AG08395 (cell line): ENCODE measurements around the gene HSPG2.
A peak's percentile ranks its signal among the peaks of the same experiment; 100 is the strongest.

Source experiments
- DNase-seq: peaks from one replicate; pipeline ENCODE4 v3.0.0; 2012; ENCODE audit warnings: mixed read lengths, low spot score

HSPG2 gene

DNA sequence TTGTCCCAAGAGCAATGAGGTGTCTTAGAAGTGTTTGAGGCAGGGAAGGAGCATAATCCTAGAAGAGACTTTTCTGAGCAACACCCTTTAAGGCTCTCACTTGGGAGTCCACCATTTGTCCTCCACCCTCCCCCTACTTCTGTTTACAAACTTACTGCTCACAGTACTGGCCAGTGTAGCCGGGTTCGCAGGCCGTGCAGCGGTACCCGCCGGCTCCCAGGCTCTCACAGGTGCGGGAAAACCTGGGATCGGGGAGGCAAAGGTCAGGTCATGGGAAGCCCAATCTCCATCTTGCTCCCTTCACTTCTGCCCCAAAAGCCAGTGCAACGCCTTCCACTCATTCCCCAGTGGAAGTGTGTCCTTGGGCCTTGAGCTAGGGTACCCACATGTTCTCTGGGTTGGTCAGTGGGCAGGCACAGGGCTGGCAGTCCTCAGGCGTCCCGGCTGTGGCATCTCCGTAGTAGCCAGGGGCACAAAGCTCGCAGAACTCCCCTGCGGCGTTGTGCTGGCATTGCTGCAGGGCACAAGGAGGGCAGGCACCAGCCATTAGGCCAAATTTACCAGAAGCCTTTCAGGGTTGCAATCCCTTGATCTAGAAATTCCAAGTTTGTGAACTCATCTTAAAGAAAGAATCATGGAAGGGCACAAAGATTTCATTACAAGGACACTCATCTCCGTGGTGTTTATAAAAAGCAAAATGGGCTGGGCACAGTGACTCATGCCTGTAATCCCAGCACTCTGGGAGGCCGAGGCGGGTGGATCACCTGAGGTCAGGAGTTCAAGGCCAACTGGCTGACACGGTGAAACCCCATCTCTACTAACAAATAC lies 75.3 kb downstream of the HSPG2 start:
- peak; percentile 64 for DNase-seq

DNA sequence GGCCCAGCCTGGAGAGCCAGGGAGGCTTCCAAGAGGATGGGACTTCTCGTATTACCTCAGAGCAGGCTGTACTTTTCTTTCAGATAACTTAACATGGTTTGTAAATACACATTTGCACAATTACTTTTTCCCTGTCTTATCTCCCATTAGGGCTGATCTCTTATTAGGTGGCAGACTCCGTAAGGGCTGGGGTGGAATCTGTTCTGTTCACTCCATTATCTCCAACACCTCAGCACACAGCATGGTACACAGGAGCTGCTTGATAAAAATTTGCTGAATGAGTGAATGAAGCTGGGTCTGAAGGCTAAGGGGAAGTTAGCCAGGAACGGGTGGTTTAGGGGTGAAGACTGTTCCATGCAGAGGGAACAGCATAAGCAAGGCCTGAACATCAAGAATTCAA lies 76.1 kb downstream of the HSPG2 start:
- no peak for DNase-seq

GRCh38 chr1:21859669-21860179 lies 77.4 kb downstream of the HSPG2 start:
- no peak for DNase-seq

DNA sequence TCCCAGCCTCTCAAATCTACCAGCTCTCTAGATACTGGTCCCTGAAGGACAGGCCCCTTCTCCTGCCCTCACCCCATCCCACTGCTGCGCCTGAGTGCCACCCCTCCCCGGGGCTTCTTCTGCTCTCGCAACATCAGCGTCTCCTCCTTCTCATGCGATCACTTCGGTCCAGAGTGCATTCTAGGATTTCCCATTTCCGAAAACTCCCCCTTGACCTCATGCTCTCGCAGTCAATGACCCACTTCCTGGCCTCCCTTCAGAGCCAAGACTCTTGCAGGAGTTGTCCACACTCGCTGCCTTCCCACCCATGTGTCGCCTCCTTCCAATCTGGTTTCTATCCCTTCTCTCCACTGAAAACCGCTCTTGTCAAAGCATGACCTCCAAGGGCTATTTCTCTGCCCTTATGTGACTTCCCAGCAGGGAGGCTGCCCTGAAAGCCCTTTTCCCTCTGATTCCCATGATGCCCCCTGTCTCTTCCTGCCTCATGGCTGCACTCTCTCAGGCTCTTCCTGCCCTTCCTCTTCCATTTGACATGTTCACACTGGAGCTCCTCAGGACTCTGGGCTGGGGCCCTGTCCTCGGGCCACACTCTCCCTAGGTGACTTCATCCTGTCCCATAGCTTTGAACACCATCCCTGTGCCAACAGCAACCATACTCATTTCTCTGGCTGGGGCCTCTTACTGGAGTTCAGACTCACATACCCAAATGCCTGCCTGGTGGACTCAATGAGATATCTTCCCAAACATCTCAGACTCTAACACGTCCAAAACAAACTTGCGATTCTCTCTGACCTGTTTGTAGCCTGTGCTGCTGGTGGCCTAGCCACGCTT lies 79.1 kb downstream of the HSPG2 start:
- DNase-seq = no peak

- peak; percentile 84 for DNase-seq
These were observed 79.8 kb downstream of the HSPG2 start for GRCh38 chr1:21857142-21857839.

GRCh38 chr1:21855257-21856096 lies 81.6 kb downstream of the HSPG2 start:
- no peak for DNase-seq

- DNase-seq = no peak
These were observed 82.4 kb downstream of the HSPG2 start for GRCh38 chr1:21854751-21855131.

DNA sequence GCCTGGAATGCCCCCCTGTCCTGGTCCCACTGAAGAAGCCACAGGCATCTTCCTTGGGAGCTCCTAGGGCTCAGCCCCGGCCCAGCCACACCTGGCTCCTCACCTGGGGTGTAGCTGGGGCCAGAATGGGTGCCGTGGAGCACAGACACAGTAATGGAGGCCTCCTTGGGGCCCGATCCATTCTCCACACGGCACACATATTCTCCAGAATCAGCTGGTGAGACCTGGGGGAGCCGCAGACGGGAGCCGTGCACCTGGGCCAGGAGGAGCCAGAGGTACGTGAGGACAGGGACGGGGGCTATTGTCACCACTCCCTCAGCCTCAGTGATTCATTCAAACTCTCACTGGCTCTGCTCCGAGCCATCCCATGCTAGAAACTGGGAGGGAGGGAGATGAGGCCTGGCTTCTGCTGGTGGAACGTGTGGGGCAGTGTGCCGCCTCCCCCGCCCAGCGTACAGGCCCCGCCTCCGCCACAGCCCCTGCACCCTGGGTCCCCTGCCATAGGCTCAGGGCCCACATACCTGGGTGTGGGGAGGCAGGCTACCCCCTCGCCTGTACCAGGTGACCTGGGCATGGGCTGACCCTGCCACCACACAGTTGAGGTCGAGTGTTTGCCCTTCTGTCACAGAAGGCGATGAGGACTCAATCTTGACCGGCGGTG lies 82.9 kb downstream of the HSPG2 start:
- DNase-seq = no peak

DNA sequence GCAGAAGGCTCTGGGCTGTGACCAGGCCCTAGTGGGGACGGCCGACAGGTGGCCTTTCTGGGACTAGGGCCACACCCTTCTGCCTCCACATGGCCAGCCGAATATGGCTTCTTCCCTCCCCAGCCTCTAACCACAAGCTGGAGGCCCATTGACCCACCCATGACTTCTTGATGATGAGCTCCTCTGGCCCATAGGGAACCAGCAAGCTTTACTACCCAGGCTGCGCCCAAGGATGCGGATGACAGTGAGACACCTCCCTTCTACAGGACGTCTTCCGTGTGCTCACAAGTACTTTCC lies 84.0 kb downstream of the HSPG2 start:
- no peak for DNase-seq

GRCh38 chr1:21852282-21853130 lies 84.6 kb downstream of the HSPG2 start:
- no peak for DNase-seq

- DNase-seq = no peak
These were observed 85.5 kb downstream of the HSPG2 start for GRCh38 chr1:21851430-21852250.

- no peak for DNase-seq
These were observed 87.1 kb downstream of the HSPG2 start for GRCh38 chr1:21849909-21850576.

- DNase-seq = no peak
These were observed 88.5 kb downstream of the HSPG2 start for GRCh38 chr1:21848524-21849174.

DNA sequence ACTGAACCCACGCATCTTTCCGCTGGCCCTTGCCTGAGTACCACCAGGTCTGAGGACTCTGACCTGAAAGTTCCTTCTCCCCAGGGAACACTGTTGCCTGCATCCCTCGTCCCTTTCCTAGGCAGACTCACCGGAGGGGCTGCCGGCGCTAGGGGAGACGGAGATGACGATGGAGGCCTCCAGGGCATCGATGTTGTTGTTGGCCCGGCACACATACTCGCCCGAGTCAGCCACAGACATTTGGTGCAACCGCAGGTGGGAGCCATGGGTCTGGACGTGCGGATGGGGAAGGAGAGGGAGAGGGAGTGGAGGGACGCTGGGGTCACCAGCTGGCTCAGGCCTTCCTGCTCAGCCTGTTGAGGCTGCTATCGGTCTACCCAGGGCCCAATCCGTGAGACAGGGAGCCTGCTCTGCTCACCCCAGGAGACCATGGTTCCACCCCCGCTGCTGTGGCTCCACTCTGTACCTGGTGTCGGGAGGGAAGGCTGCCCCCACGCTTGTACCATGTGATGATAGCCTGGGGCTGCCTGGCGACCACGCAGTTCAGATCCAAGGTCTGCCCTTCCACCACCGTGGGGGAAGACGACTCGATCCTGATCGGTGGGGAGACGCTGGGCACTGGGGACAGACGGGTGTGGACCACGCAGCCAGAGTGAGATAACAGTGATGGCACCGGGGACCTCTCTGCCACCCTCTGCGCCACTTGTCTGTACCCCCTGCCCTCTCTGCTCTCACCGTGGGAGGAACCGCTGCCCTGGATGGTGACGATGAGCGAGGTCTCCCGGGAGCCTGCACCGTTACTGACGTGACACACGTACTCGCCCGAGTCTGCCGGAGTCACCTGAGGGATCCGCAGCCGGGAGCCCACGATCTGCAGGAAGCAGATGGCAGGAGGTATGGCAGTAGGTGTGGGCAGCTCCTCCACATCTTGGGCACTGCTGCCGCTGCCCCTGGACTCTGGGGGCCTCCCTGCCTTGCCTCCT lies 89.6 kb downstream of the HSPG2 start:
- DNase-seq = no peak

DNA sequence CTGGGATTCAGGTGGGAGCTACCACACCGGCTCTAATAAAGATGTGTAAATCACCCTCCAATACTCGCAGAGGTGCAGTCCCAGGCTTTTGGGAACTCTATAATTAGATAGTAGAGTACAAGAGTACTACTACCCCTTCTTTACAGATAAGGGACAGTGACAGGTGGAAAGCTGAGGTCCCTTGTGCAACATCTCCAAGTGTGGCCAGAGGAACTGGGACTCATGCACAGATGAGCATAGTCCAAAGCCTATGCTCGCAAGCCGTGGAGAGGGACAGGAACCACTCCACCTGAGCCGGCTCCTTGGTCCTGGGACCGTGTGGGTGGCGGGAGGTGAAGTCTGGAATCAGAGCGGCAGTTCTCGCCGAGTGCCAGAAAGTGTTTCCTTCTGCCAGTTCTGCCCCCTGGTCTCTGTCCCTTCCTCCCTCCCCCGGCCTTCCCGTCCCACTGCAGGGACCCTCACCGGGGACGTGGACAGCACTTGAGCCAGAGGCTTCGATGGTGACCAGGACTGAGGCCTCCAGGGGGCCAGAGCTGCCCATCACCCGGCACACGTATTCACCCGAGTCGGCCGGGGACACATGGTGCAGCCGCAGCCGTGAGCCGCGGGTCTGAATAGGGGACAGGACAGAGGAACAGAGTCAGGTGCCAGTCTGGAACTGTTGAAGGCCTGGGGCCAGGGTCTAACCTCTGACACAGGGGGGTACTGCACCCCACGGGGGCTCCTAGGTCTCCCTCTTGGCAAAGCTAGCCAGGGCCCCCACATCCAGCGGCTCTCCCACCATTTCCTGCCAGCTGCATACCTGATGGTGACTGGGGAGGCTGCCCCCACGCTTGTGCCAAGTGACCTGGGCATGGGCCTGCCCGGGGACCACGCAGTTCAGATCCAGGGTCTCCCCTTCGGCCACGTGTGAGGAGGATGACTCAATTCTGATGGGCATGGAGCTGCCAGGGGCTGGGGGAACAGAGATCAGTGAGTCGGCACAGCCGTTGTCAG lies 91.2 kb downstream of the HSPG2 start:
- no peak for DNase-seq

DNA sequence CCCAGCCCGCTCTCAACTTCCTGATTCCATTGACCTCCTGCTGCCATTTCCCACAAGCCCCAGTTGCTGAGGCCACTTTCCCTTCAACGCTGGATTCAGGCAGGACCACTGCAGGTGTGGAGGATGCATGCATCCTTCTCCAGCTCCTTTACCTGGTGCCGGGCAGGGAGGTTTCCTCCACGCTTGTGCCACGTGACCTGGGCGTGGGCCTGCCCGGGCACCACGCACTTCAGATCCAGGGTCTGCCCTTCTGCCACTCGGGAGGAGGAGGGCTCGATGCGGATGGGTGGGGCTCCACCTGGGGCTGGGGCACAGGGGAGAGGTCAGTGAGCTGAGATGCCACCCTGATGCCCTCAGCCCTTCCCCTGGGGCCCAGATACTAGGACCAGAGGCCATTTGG lies 93.1 kb downstream of the HSPG2 start:
- no peak for DNase-seq
